ENCODE measurements around the gene RAB3IL1.

- TF ChIP-seq CTCF (IDR thresholded peaks at IDR 0.05; ENCODE audit: insufficient read depth, low read length) (no peak), REST (IDR thresholded peaks at IDR 0.05; ENCODE audit: insufficient replicate concordance, low read depth) (no peak), POLR2AphosphoS5 (IDR thresholded peaks at IDR 0.05; ENCODE audit: low read depth) (no peak), SPI1 (IDR thresholded peaks at IDR 0.05; ENCODE audit: borderline replicate concordance, low read depth) (no peak)
These were observed 6.2 kb downstream of the RAB3IL1 start for GRCh38 chr11:61911128-61911700.

Data from HL-60 (cell line).